Endothelial cell of umbilical vein (primary cell): Measurements from ENCODE around the gene RHOB. TPM values are rescaled to one million over a fixed set of nuclear protein-coding genes. Genes with fewer than 3 reads are reported as not detected.

ENCODE experiments used
- BruUV-seq: library from RNA; stranded (reverse); fragments of 400-500 nt; replicated peaks from 2 replicates; lab custom pipeline; 2021; lab: Mats Ljungman, UMichigan
- CTCF ChIA-PET: fragments of 300-600, 350-600 bp; sonication (Branson Sonifier 250); formaldehyde crosslinking; loops from one replicate; lab custom pipeline; 2021; ENCODE audit warnings: antibody characterized with exemption, inconsistent platforms; lab: Charles Lee
- POLR2A ChIA-PET: fragments of 300-600, 350-600 bp; sonication (Branson Sonifier 250); formaldehyde crosslinking; loops from one replicate; lab custom pipeline; 2021; ENCODE audit warnings: antibody characterized with exemption, inconsistent platforms; lab: Charles Lee
- DNase-seq: peaks from one replicate; pipeline ENCODE4 v3.0.0-alpha.2; 2011; ENCODE audit warnings: low read depth, low spot score
- FAIRE-seq: peaks from 2 replicates; lab custom pipeline; 2011; peaks lifted over from hg19 to GRCh38; lab: Jason Lieb, UNC
- H2AFZ ChIP-seq: 2 replicates; pipeline ENCODE4 v1.6.0; 2012; ENCODE audit warnings: low read depth, low read length, control low read depth, inconsistent platforms
- H3K27ac ChIP-seq: 2 replicates; pipeline ENCODE4 v1.5.1; 2011; ENCODE audit warnings: low read depth, mild to moderate bottlenecking, control low read depth, low read length, moderate library complexity; ENCODE audit not compliant: insufficient read depth
- H3K27me3 ChIP-seq, 2 experiments: 2 replicates each; pipeline versions ENCODE4 v1.6.0 to v1.6.1; 2011; ENCODE audit warnings: low read length in 2 of 2, mixed read lengths in 1 of 2; ENCODE audit not compliant: control insufficient read depth in 2 of 2, insufficient read depth in 2 of 2
- H3K36me3 ChIP-seq, 2 experiments: 2 replicates in 1 of 2; 3 replicates in 1 of 2; pipeline ENCODE4 v1.5.1; 2011; ENCODE audit warnings: low read length in 2 of 2, mild to moderate bottlenecking in 1 of 2, moderate library complexity in 1 of 2; ENCODE audit not compliant: control insufficient read depth in 2 of 2, insufficient read depth in 2 of 2; ENCODE audit errors: extremely low read depth in 1 of 2
- H3K4me1 ChIP-seq: 3 replicates; pipeline ENCODE4 v1.5.1; 2011; ENCODE audit warnings: mild to moderate bottlenecking, low read length; ENCODE audit not compliant: control insufficient read depth, insufficient read depth; ENCODE audit errors: extremely low read depth
- H3K4me2 ChIP-seq: 2 replicates; pipeline ENCODE4 v1.6.1; 2011; ENCODE audit warnings: low read length, control low read depth, mixed read lengths; ENCODE audit not compliant: insufficient read depth
- H3K4me3 ChIP-seq, 3 experiments: fragments of 200-600 bp in 1 of 3; sonication (generic), shearing (Covaris generic) in 1 of 3; replicated peaks in 1 of 3; 2 replicates each; pipeline ENCODE4 v1.5.1; 2011 to 2016; ENCODE audit warnings: control low read depth in 3 of 3, low read length in 3 of 3, mild to moderate bottlenecking in 2 of 3, inconsistent platforms in 1 of 3, low read depth in 1 of 3, moderate library complexity in 1 of 3; ENCODE audit not compliant: insufficient read depth in 1 of 3
- H3K79me2 ChIP-seq: 2 replicates; pipeline ENCODE4 v1.6.0; 2012; ENCODE audit warnings: low read length, inconsistent platforms; ENCODE audit not compliant: control insufficient read depth, insufficient read depth
- H3K9ac ChIP-seq: replicated peaks from 2 replicates; pipeline ENCODE3; 2011; ENCODE audit warnings: low read length, control low read depth; ENCODE audit not compliant: insufficient read depth; ENCODE audit errors: extremely low read depth
- H3K9me1 ChIP-seq: replicated peaks from 3 replicates; pipeline ENCODE4 v1.6.0; 2011; ENCODE audit warnings: mild to moderate bottlenecking, low read length; ENCODE audit not compliant: control insufficient read depth, insufficient read depth; ENCODE audit errors: extremely low read depth
- H3K9me3 ChIP-seq: replicated peaks from 2 replicates; pipeline ENCODE4 v1.5.1; 2012; ENCODE audit warnings: low read length, inconsistent platforms; ENCODE audit not compliant: control insufficient read depth, insufficient read depth
- H4K20me1 ChIP-seq: replicated peaks from 2 replicates; pipeline ENCODE3; 2011; ENCODE audit warnings: mild to moderate bottlenecking, low read length; ENCODE audit not compliant: control insufficient read depth, insufficient read depth; ENCODE audit errors: extremely low read depth
- EZH2 ChIP-seq: IDR thresholded peaks from 2 replicates; pipeline ENCODE4 v1.6.1; 2012; ENCODE audit warnings: borderline replicate concordance, low read depth, mild to moderate bottlenecking, moderate library complexity, low read length, inconsistent platforms; ENCODE audit not compliant: severe bottlenecking
- FOS ChIP-seq: IDR thresholded peaks from 2 replicates; pipeline ENCODE4 v1.6.1; 2011; ENCODE audit warnings: mild to moderate bottlenecking, low read length, moderate library complexity, borderline replicate concordance; ENCODE audit not compliant: insufficient read depth
- GATA2 ChIP-seq: IDR thresholded peaks from 2 replicates; pipeline ENCODE4 v1.7.0; 2011; ENCODE audit warnings: low read depth, mild to moderate bottlenecking, moderate library complexity, mixed read lengths, low read length; ENCODE audit not compliant: insufficient read length, insufficient read depth
- JUN ChIP-seq: IDR thresholded peaks from 2 replicates; pipeline ENCODE4 v1.6.1; 2011; ENCODE audit warnings: borderline replicate concordance, low read depth; ENCODE audit not compliant: insufficient read length, insufficient read depth
- MAX ChIP-seq: IDR thresholded peaks from 2 replicates; pipeline ENCODE4 v1.6.1; 2011; ENCODE audit not compliant: insufficient read depth, insufficient read length
- MYC ChIP-seq: IDR thresholded peaks from one replicate; pipeline ENCODE4 v1.6.1; 2011; ENCODE audit warnings: mild to moderate bottlenecking, low read depth, low read length
- POLR2A ChIP-seq: IDR thresholded peaks from 2 replicates; pipeline ENCODE4 v1.6.1; 2012; ENCODE audit warnings: low read depth, mild to moderate bottlenecking, control low read depth, low read length
- POLR2AphosphoS5 ChIP-seq: IDR thresholded peaks from 2 replicates; pipeline ENCODE4 v1.6.1; 2012; ENCODE audit warnings: low read depth, mild to moderate bottlenecking, control low read depth, low read length, moderate library complexity; ENCODE audit not compliant: insufficient read depth
- dilution Hi-C: fragments of 300-500 bp; cut with MboI; formaldehyde crosslinking; loops from one replicate; pipeline ENCODE4 v1.15.0; 2019; ENCODE audit warnings: low sequenced_read_pairs; ENCODE audit not compliant: extremely low pct_ligation_motif_present
- intact Hi-C: fragments of 100-400 bp; cut with micrococcal nuclease; formaldehyde crosslinking; loops from one replicate; pipeline ENCODE4 v1.10.0; 2022
- polyA plus RNA-seq, 4 experiments: library from polyadenylated mRNA; depleted of rRNA in 3 of 4; stranded (reverse) in 3 of 4; unstranded in 1 of 4; fragments of >200 nt; gene quantifications; 2 replicates each; pipeline versions ENCODE4 v1.2.1 to v1.2.3, GENCODE V29; 2011 to 2012; ENCODE audit warnings: missing spikeins in 1 of 4
- total RNA-seq: library from RNA; stranded (reverse); gene quantifications from 2 replicates; pipeline ENCODE4 v1.2.3, GENCODE V29; 2021
- TF ChIP-seq, protein P1 (sequence below), 2 donors: IDR thresholded peaks; 1 replicate in 1 of 2; 2 replicates in 1 of 2; pipeline ENCODE4 v1.5.1; 2011; ENCODE audit warnings: low read length in 2 of 2, mild to moderate bottlenecking in 2 of 2, moderate library complexity in 2 of 2, control low read depth in 1 of 2, inconsistent platforms in 1 of 2, low read depth in 1 of 2; ENCODE audit not compliant: insufficient read depth in 1 of 2; ENCODE audit errors: extremely low read depth in 1 of 2

The RHOB gene
- total and polyA plus RNA-seq, 2 donors (not counting 3 experiments of a cell fraction or from before 2014, with no cell fraction given), result 830 to 1,101 TPM

GRCh38 chr2:20409039-20409438 lies 37.8 kb upstream of the RHOB start:
- ChIA-PET POLR2A (no interaction called here), CTCF (interaction anchor here (1.6 to 12.2 kb wide), 7 partner anchors 12 to 242 kb away, joined by 3 to 225 read pairs (median 56); partner anchors contain the start of gene HS1BP3)
- Histone ChIP-seq H3K4me3 (no peak overlapping the region), H3K79me2 (no peaks in the 10 kb centered on the region), H2AFZ (no peak overlapping the region), H3K27me3 (peaks cover 12 to 13% of the 10 kb centered on the region in 2 experiments), H3K27ac (no peak overlapping the region), H3K9ac (no peak overlapping the region), H3K9me3 (no peaks in the 10 kb centered on the region), H3K36me3 (no peaks in the 10 kb centered on the region), H3K9me1 (no peaks in the 10 kb centered on the region), H3K4me1 (no peaks in the 10 kb centered on the region), H3K4me2 (no peak overlapping the region), H4K20me1 (no peaks in the 10 kb centered on the region)
- dilution Hi-C loops, result no loop called here
- DNase-seq (no peak), FAIRE-seq (no peak)
- intact Hi-C loops, result no loop called here
- BruUV-seq, result no TSS peak
- TF ChIP-seq POLR2AphosphoS5 (no peak), POLR2A (no peak), MAX (no peak), JUN (no peak), FOS (no peak), EZH2 (no peak), MYC (no peak), GATA2 (no peak)
- TF ChIP-seq, protein P1, sequence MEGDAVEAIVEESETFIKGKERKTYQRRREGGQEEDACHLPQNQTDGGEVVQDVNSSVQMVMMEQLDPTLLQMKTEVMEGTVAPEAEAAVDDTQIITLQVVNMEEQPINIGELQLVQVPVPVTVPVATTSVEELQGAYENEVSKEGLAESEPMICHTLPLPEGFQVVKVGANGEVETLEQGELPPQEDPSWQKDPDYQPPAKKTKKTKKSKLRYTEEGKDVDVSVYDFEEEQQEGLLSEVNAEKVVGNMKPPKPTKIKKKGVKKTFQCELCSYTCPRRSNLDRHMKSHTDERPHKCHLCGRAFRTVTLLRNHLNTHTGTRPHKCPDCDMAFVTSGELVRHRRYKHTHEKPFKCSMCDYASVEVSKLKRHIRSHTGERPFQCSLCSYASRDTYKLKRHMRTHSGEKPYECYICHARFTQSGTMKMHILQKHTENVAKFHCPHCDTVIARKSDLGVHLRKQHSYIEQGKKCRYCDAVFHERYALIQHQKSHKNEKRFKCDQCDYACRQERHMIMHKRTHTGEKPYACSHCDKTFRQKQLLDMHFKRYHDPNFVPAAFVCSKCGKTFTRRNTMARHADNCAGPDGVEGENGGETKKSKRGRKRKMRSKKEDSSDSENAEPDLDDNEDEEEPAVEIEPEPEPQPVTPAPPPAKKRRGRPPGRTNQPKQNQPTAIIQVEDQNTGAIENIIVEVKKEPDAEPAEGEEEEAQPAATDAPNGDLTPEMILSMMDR (IDR thresholded peaks at IDR 0.05; ENCODE audit: extremely low read depth in 1 of 2, insufficient read depth in 1 of 2, low read depth in 1 of 2, low read length in 2 of 2), result no peak
